ENCODE measurements around the gene LRPAP1. TPM values are rescaled to one million over a fixed set of nuclear protein-coding genes. Genes with fewer than 3 reads are reported as not detected.
A peak's percentile ranks its signal among the peaks of the same experiment; 100 is the strongest.

LRPAP1 gene
- total RNA-seq, 1 donor from 2014 or later, result 153 TPM

DNA sequence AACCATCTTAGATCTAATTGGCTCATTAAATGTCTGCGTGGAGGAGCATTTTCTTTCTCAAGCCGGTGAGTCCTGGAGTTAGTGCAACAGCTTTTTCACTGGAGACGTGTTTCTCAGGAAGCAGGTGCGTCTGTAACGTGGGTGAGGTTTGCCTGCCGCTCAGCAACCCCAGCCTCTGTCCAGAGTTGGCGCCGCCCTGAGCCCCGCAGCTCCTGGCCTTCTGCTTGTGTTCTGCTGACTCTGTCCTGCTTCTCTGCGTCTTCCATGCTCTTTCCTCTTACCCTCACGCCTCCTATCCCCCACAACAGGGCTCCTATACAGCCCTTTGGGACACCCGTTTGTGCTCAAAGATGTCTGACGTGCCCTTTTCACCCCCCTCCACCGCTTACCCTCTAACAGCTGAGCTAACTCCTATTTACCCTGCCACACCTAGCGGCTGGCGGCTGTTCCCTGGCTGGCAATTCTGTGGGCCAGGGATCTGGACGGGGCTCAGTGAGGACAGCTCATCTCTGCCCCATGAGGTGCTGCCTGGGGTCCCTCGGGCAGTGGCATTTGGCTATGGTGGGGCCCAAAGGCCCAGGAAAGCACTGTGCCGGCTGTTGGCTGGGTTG is 50.3 kb downstream of the LRPAP1 start:
- TF ChIP-seq, protein P1, sequence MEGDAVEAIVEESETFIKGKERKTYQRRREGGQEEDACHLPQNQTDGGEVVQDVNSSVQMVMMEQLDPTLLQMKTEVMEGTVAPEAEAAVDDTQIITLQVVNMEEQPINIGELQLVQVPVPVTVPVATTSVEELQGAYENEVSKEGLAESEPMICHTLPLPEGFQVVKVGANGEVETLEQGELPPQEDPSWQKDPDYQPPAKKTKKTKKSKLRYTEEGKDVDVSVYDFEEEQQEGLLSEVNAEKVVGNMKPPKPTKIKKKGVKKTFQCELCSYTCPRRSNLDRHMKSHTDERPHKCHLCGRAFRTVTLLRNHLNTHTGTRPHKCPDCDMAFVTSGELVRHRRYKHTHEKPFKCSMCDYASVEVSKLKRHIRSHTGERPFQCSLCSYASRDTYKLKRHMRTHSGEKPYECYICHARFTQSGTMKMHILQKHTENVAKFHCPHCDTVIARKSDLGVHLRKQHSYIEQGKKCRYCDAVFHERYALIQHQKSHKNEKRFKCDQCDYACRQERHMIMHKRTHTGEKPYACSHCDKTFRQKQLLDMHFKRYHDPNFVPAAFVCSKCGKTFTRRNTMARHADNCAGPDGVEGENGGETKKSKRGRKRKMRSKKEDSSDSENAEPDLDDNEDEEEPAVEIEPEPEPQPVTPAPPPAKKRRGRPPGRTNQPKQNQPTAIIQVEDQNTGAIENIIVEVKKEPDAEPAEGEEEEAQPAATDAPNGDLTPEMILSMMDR (IDR thresholded peaks at IDR 0.05), result no peak
- no peak for DNase-seq (ENCODE audit: extremely low spot score, unreplicated experiment)
- Mint-ChIP-seq H3K4me3 (ENCODE audit: unreplicated experiment) (no peak overlapping the region), H3K27me3 (ENCODE audit: unreplicated experiment) (peaks cover 4% of the 10 kb centered on the region), H3K36me3 (ENCODE audit: unreplicated experiment) (no peaks in the 10 kb centered on the region), H3K9me3 (ENCODE audit: unreplicated experiment) (no peaks in the 10 kb centered on the region), H3K4me1 (ENCODE audit: unreplicated experiment) (peaks cover 5% of the 10 kb centered on the region), H3K27ac (ENCODE audit: unreplicated experiment) (no peak overlapping the region)

DNA sequence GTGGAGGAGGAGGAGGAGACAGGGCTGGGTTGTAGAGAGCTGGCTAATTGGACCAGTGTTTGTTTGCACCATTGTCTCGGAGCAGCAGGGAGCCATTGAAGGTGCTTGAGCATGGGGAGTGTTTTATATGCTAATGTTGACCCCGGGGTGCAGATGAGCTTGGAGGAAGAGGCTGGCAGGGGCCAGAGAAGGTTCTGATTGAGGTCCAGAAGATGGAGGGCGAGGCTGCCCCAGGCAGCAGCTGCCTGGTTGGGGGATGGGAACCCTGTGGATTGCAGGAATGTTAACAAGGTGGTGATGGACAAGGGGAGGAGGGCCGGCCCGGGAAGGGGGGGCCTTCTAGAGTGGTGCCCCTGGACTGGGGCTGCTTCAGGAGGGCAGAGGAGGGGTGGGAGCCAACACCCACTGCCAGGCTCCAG is 51.1 kb downstream of the LRPAP1 start:
- Mint-ChIP-seq H3K4me3 (ENCODE audit: unreplicated experiment) (no peak overlapping the region), H3K36me3 (ENCODE audit: unreplicated experiment) (no peaks in the 10 kb centered on the region), H3K27ac (ENCODE audit: unreplicated experiment) (no peak overlapping the region), H3K9me3 (ENCODE audit: unreplicated experiment) (no peaks in the 10 kb centered on the region), H3K27me3 (ENCODE audit: unreplicated experiment) (peaks cover 4% of the 10 kb centered on the region), H3K4me1 (ENCODE audit: unreplicated experiment) (peaks cover 2% of the 10 kb centered on the region)
- DNase-seq (ENCODE audit: extremely low spot score, unreplicated experiment), result no peak
- TF ChIP-seq, protein P1 (IDR thresholded peaks at IDR 0.05), result no peak

DNA sequence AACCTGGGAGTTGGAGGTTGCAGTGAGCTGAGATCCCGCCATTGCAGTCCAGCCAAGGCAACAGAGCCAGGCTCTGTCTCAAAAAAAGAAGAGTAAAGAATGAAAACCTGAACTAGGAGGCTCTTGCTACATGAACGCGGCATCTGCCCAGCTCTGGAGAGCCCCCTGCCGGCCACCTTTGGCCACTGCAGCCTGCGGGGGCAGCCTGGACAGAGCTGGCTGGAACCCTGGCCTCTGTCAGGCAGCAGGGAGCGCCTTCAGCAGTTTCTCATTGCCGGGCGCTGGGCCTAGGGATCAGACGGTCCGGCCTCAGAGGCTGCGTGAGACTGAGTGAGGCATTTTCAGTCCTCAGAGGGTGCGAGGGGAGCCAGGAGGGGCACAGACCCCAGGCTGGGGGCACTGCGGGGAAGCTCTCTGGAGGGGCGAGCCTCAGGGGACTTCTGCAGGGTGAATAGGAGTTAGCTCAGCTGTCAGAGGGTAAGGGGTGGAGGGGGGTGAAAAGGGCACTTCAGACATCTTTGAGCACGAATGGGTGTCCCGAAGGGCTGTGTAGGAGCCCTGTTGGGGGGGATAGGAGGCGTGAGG is 51.6 kb downstream of the LRPAP1 start:
- peak; percentile 96 for DNase-seq (ENCODE audit: extremely low spot score, unreplicated experiment)
- TF ChIP-seq, protein P1 (IDR thresholded peaks at IDR 0.05), result peak; percentile 99
- H3K9me3 Mint-ChIP-seq (ENCODE audit: unreplicated experiment), result no peaks in the 10 kb centered on the region
- H3K4me3 Mint-ChIP-seq (ENCODE audit: unreplicated experiment), result no peak overlapping the region
- H3K27ac Mint-ChIP-seq (ENCODE audit: unreplicated experiment), result no peak overlapping the region
- H3K36me3 Mint-ChIP-seq (ENCODE audit: unreplicated experiment), result no peaks in the 10 kb centered on the region
- H3K4me1 Mint-ChIP-seq (ENCODE audit: unreplicated experiment), result peaks cover 2% of the 10 kb centered on the region
- peaks cover 4% of the 10 kb centered on the region for H3K27me3 Mint-ChIP-seq (ENCODE audit: unreplicated experiment)

DNA sequence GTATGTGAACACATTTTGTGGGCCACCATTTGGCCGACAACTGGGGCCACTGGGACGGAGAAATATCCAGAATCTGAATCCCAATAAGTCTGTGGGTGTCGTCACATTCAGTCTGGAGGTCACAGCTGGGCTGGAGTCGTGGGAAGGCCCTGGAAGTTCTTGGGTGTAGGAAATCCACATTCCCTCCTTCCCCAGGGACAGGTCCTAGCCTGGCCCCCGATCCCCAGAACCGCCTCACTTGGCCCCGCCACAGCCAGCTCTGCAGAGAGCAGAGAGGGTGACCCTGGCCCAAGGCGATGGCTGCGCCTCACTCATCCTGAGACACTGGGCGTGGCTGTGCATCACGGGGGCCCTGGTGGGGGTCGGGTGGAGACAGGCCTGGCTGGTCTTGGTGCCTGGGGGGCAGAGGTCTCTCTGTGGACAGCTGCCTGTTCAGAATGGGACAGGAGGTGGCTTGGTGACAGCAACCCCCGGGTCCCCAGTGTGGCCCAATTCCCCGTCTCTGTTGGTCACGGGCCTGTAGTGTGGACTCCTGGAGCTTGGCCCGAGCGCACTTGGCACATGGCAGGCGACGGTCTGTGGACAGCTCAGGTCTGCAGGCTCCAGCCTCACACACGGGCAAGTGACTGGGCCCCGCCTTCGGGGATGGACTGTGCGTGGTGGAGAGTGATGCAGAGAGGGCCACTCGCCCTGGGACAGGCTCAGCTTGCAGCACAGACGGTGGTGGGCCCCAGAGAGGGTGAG is 52.7 kb downstream of the LRPAP1 start:
- Mint-ChIP-seq H3K4me1 (ENCODE audit: unreplicated experiment) (peaks cover 2% of the 10 kb centered on the region), H3K36me3 (ENCODE audit: unreplicated experiment) (no peaks in the 10 kb centered on the region), H3K27me3 (ENCODE audit: unreplicated experiment) (peaks cover 2% of the 10 kb centered on the region), H3K4me3 (ENCODE audit: unreplicated experiment) (no peak overlapping the region), H3K27ac (ENCODE audit: unreplicated experiment) (no peak overlapping the region), H3K9me3 (ENCODE audit: unreplicated experiment) (no peaks in the 10 kb centered on the region)
- TF ChIP-seq, protein P1 (IDR thresholded peaks at IDR 0.05), result no peak
- DNase-seq (ENCODE audit: extremely low spot score, unreplicated experiment), result no peak

All from osteocyte (in vitro differentiated cells).